PFSK-1 (cell line): ENCODE data around the gene CNOT10.

Experiments
- FOXP2 ChIP-seq: optimal IDR thresholded peaks from 2 replicates; pipeline ENCODE3; 2011; ENCODE audit warnings: borderline replicate concordance, control low read depth, inconsistent platforms; ENCODE audit not compliant: insufficient read depth; ENCODE audit errors: extremely low read length, extremely low read depth
- POLR2AphosphoS5 ChIP-seq: IDR thresholded peaks from 2 replicates; pipeline ENCODE4 v1.6.1; 2012; ENCODE audit warnings: low read depth, mild to moderate bottlenecking, control low read depth, low read length, moderate library complexity
- SIN3A ChIP-seq: IDR thresholded peaks from 2 replicates; pipeline ENCODE4 v1.6.1; 2012; ENCODE audit warnings: mild to moderate bottlenecking, low read length, moderate library complexity, borderline replicate concordance; ENCODE audit not compliant: insufficient read depth
- TAF1 ChIP-seq: IDR thresholded peaks from 2 replicates; pipeline ENCODE4 v1.6.1; 2012; ENCODE audit warnings: low read length, control low read depth, borderline replicate concordance; ENCODE audit not compliant: insufficient read depth
- TF ChIP-seq, protein P1 (sequence below), 2 experiments: IDR thresholded peaks; 2 replicates each; pipeline versions ENCODE4 v1.6.1 to v1.8.0; 2011 to 2012; ENCODE audit warnings: low read depth in 2 of 2, low read length in 2 of 2, control low read depth in 1 of 2, inconsistent platforms in 1 of 2, mild to moderate bottlenecking in 1 of 2, moderate library complexity in 1 of 2; ENCODE audit not compliant: insufficient read depth in 1 of 2

Gene CNOT10

DNA sequence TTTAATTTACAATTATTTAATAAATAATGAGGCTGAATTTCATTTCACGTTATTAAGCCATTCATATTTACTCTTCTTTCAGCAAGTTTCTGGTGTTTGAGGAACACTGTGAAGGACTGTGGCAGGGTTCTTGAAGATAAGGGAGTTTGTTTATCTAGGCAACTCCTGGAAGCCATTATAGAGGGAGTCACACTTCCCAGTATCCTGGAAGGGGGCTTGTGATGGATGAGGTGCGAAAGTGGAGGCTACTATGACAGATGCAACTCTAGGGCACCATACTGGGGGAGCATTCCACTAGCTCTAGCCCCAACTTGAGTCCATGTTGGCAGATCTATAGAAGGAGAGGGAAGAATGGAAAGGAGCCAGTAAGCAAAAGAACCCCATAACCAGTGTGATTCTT, 14.4 kb downstream of the CNOT10 start:
- TF ChIP-seq FOXP2 (no peak), POLR2AphosphoS5 (no peak), SIN3A (no peak), TAF1 (no peak)
- TF ChIP-seq, protein P1, sequence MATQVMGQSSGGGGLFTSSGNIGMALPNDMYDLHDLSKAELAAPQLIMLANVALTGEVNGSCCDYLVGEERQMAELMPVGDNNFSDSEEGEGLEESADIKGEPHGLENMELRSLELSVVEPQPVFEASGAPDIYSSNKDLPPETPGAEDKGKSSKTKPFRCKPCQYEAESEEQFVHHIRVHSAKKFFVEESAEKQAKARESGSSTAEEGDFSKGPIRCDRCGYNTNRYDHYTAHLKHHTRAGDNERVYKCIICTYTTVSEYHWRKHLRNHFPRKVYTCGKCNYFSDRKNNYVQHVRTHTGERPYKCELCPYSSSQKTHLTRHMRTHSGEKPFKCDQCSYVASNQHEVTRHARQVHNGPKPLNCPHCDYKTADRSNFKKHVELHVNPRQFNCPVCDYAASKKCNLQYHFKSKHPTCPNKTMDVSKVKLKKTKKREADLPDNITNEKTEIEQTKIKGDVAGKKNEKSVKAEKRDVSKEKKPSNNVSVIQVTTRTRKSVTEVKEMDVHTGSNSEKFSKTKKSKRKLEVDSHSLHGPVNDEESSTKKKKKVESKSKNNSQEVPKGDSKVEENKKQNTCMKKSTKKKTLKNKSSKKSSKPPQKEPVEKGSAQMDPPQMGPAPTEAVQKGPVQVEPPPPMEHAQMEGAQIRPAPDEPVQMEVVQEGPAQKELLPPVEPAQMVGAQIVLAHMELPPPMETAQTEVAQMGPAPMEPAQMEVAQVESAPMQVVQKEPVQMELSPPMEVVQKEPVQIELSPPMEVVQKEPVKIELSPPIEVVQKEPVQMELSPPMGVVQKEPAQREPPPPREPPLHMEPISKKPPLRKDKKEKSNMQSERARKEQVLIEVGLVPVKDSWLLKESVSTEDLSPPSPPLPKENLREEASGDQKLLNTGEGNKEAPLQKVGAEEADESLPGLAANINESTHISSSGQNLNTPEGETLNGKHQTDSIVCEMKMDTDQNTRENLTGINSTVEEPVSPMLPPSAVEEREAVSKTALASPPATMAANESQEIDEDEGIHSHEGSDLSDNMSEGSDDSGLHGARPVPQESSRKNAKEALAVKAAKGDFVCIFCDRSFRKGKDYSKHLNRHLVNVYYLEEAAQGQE (IDR thresholded peaks at IDR 0.05; ENCODE audit: insufficient read depth in 1 of 2, low read depth in 2 of 2, low read length in 2 of 2), result no peak

DNA sequence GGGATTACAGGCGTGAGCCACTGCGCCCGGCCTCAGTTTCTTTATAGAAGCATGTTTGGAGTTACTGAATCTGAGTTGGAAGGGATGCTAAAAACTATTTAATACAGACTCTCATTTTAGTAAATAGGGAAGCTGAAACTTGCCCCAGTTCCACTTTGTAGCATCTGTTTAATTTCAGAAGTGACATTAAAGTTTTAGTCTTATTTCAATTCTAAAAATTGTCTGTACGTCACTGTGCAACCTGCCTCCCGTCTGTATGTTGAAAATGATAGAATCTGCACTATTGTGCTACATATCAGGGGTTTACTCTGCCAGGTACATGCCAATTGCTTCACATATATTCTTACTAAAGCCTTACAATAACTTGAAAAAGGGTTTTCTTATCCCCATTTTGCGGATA, 15.3 kb downstream of the CNOT10 start:
- TF ChIP-seq SIN3A (no peak), TAF1 (no peak), POLR2AphosphoS5 (no peak), FOXP2 (no peak)
- TF ChIP-seq, protein P1 (IDR thresholded peaks at IDR 0.05; ENCODE audit: insufficient read depth in 1 of 2, low read depth in 2 of 2, low read length in 2 of 2), result no peak

DNA sequence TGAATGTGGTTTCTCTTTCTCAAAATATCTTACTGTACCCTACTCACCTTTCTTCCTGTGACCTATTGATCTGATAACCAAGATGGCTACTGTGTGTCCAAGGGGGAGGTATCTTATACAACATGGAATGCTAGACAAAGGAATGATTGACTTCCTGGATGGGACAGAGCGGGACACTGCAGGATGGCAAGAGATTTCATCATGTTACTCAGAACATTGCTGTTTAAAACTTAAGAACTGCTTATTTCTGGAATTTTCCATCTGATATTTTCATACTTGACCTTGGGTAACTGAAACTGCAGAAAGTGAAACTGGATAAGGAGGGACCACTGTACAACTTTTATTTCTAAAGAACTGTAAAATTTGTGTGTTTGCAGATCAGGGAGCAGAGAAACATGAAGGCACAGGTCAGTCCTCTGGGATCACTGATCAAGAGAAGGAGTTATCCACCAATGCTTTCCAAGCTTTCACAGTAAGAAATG, 18.5 kb downstream of the CNOT10 start:
- TF ChIP-seq, protein P1 (IDR thresholded peaks at IDR 0.05; ENCODE audit: insufficient read depth in 1 of 2, low read depth in 2 of 2, low read length in 2 of 2), result no peak
- TF ChIP-seq SIN3A (no peak), FOXP2 (no peak), TAF1 (no peak)

DNA sequence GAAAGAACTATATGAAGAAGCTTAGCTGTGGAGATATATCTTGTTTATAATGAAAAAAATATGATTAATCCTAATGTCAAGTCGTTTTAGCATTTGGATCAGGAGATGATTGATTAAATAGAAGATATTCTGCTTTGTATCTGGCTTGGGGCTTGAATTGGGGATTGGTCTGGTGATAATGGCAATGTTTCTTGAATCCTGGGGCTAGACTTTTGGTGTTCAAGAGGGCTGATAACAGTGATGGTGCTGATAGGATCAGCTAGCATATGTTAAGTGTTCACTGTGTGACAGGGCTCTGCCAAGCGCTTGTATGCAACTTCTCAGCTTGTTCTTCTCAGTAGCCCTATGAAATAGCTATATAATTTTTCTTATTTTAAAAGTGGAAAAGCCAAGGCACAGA, 20.2 kb downstream of the CNOT10 start:
- TF ChIP-seq, protein P1 (IDR thresholded peaks at IDR 0.05; ENCODE audit: insufficient read depth in 1 of 2, low read depth in 2 of 2, low read length in 2 of 2), result no peak
- TF ChIP-seq SIN3A, result no peak
- no peak for TF ChIP-seq POLR2AphosphoS5
- no peak for TF ChIP-seq FOXP2

DNA sequence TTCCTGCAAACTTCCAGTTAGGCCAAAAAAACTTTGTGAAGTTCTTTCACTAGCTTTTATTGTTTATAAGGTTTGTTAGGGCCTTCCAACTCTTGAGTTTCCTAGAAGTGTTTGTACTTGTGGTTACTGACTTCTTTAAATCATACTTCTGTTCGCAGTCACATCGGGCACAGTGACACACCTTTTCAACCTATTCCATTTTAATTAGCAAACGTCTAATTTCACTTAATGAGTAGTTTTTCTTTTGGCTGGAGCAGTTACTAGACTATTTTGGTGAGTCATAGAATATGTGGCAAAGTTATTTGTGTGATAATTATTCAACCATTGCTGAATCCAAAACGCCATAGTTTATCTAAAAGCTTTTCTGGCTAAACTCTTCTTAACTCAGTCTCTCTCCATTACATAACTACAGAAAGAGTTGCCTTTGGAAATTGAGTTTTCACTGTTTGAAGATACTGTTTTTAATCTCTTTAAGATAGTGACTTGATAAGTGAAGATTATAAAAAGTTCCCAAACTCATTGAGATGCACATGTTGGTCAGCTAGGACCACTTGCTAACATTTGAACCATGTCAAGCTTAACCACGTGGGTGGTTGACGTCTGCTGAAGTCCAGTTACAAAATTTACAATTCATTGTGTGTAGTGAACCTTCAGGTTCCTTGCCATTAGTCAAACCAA, 21.5 kb downstream of the CNOT10 start:
- TF ChIP-seq FOXP2 (no peak), SIN3A (no peak), TAF1 (no peak), POLR2AphosphoS5 (no peak)
- TF ChIP-seq, protein P1 (IDR thresholded peaks at IDR 0.05; ENCODE audit: insufficient read depth in 1 of 2, low read depth in 2 of 2, low read length in 2 of 2), result no peak
